Measurements from ENCODE around the gene MUS81.

Gene MUS81

GRCh38 chr11:65880027-65880426 lies 19.8 kb downstream of the MUS81 start:
- Histone ChIP-seq H3F3A (ENCODE audit: insufficient read depth) (no peaks in the 10 kb centered on the region), H4K20me1 (ENCODE audit: low read depth, low read length) (no peaks in the 10 kb centered on the region), H3K9me2 (replicated peaks; ENCODE audit: insufficient read depth, low read length) (no peaks in the 10 kb centered on the region), H3K9me3 (ENCODE audit: insufficient read depth, low read length) (no peaks in the 10 kb centered on the region), H3K27ac (ENCODE audit: low read depth, low read length) (no peak overlapping the region), H3K9ac (ENCODE audit: low read length) (no peak overlapping the region), H3K4me3 (ENCODE audit: insufficient read depth, low read length, poor library complexity, severe bottlenecking) (no peak overlapping the region), H3K79me2 (ENCODE audit: insufficient read depth, low read length) (no peaks in the 10 kb centered on the region), H3K4me2 (ENCODE audit: low read depth, low read length, poor library complexity, severe bottlenecking) (no peak overlapping the region), H3K27me3 (ENCODE audit: low read length) (no peaks in the 10 kb centered on the region), H3K36me3 (ENCODE audit: low read length) (no peaks in the 10 kb centered on the region), H2AFZ (ENCODE audit: low read depth, low read length, severe bottlenecking) (no peak overlapping the region)
- TF ChIP-seq EZH2phosphoT487 (conservative IDR thresholded peaks at IDR 0.05; ENCODE audit: low read length), result no peak
- no peak for TF ChIP-seq CTCF (IDR thresholded peaks at IDR 0.05; ENCODE audit: insufficient read depth, low read length, poor library complexity, severe bottlenecking)

- H4K20me1 ChIP-seq (ENCODE audit: low read depth, low read length), result no peaks in the 10 kb centered on the region
- no peaks in the 10 kb centered on the region for H3K36me3 ChIP-seq (ENCODE audit: low read length)
- no peaks in the 10 kb centered on the region for H3K9me3 ChIP-seq (ENCODE audit: insufficient read depth, low read length)
- no peaks in the 10 kb centered on the region for H3K27me3 ChIP-seq (ENCODE audit: low read length)
- H3K9ac ChIP-seq (ENCODE audit: low read length), result no peak overlapping the region
- H3F3A ChIP-seq (ENCODE audit: insufficient read depth), result no peaks in the 10 kb centered on the region
- no peaks in the 10 kb centered on the region for H3K79me2 ChIP-seq (ENCODE audit: insufficient read depth, low read length)
- no peak overlapping the region for H3K27ac ChIP-seq (ENCODE audit: low read depth, low read length)
- H3K9me2 ChIP-seq (replicated peaks; ENCODE audit: insufficient read depth, low read length), result no peaks in the 10 kb centered on the region
- no peak overlapping the region for H3K4me3 ChIP-seq (ENCODE audit: insufficient read depth, low read length, poor library complexity, severe bottlenecking)
- H3K4me2 ChIP-seq (ENCODE audit: low read depth, low read length, poor library complexity, severe bottlenecking), result no peak overlapping the region
- TF ChIP-seq EZH2phosphoT487 (conservative IDR thresholded peaks at IDR 0.05; ENCODE audit: low read length) (no peak), CTCF (IDR thresholded peaks at IDR 0.05; ENCODE audit: insufficient read depth, low read length, poor library complexity, severe bottlenecking) (no peak)
- H2AFZ ChIP-seq (ENCODE audit: low read depth, low read length, severe bottlenecking), result no peak overlapping the region
These were observed 20.7 kb downstream of the MUS81 start for GRCh38 chr11:65880844-65881421.

GRCh38 chr11:65882120-65883057 lies 22.2 kb downstream of the MUS81 start:
- no peak overlapping the region for H3K4me2 ChIP-seq (ENCODE audit: low read depth, low read length, poor library complexity, severe bottlenecking)
- no peak overlapping the region for H3K9ac ChIP-seq (ENCODE audit: low read length)

More at GRCh38 chr11:65882120-65883057, 22.2 kb downstream of the MUS81 start:
- no peak overlapping the region for H3K4me3 ChIP-seq (ENCODE audit: insufficient read depth, low read length, poor library complexity, severe bottlenecking)
- TF ChIP-seq EZH2phosphoT487 (conservative IDR thresholded peaks at IDR 0.05; ENCODE audit: low read length) (no peak), CTCF (IDR thresholded peaks at IDR 0.05; ENCODE audit: insufficient read depth, low read length, poor library complexity, severe bottlenecking) (no peak)
- no peaks in the 10 kb centered on the region for H3K36me3 ChIP-seq (ENCODE audit: low read length)
- no peak overlapping the region for H2AFZ ChIP-seq (ENCODE audit: low read depth, low read length, severe bottlenecking)
- 0 out of 2 replicates have a peak, but pooled peaks cover 7% of the 10 kb centered on the region for H3F3A ChIP-seq (ENCODE audit: insufficient read depth)
- no peaks in the 10 kb centered on the region for H3K9me3 ChIP-seq (ENCODE audit: insufficient read depth, low read length)
- H3K27ac ChIP-seq (ENCODE audit: low read depth, low read length), result no peak overlapping the region
- no peaks in the 10 kb centered on the region for H3K79me2 ChIP-seq (ENCODE audit: insufficient read depth, low read length)
- no peaks in the 10 kb centered on the region for H3K9me2 ChIP-seq (replicated peaks; ENCODE audit: insufficient read depth, low read length)
- H4K20me1 ChIP-seq (ENCODE audit: low read depth, low read length), result no peaks in the 10 kb centered on the region
- H3K27me3 ChIP-seq (ENCODE audit: low read length), result no peaks in the 10 kb centered on the region
